Measurements from ENCODE around the gene FADS3.

DNA sequence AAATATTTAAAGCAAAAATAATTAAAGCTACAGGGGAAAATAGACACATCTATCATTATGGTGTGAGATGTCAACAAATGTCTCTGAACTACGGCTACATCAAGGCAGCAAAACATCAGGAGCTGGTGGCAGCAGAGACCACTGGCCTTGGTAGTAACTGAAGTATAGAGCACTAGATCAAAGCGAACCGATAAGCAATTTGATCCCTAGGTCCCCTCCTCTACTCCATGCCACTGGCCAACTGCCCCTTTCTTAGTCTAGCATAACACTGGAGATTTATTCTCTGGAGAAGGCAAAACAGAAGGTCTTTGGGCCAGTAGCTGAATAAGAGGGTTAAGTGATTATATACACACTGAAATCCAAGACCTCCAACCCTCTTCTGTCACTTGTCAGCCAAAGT is 39.6 kb upstream of the FADS3 start:
- TF ChIP-seq POLR2A (IDR thresholded peaks at IDR 0.05) = no peak
- TF ChIP-seq, protein P1, sequence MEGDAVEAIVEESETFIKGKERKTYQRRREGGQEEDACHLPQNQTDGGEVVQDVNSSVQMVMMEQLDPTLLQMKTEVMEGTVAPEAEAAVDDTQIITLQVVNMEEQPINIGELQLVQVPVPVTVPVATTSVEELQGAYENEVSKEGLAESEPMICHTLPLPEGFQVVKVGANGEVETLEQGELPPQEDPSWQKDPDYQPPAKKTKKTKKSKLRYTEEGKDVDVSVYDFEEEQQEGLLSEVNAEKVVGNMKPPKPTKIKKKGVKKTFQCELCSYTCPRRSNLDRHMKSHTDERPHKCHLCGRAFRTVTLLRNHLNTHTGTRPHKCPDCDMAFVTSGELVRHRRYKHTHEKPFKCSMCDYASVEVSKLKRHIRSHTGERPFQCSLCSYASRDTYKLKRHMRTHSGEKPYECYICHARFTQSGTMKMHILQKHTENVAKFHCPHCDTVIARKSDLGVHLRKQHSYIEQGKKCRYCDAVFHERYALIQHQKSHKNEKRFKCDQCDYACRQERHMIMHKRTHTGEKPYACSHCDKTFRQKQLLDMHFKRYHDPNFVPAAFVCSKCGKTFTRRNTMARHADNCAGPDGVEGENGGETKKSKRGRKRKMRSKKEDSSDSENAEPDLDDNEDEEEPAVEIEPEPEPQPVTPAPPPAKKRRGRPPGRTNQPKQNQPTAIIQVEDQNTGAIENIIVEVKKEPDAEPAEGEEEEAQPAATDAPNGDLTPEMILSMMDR (IDR thresholded peaks at IDR 0.05) = no peak
